ENCODE data around the gene ICA1.

Gene ICA1

DNA sequence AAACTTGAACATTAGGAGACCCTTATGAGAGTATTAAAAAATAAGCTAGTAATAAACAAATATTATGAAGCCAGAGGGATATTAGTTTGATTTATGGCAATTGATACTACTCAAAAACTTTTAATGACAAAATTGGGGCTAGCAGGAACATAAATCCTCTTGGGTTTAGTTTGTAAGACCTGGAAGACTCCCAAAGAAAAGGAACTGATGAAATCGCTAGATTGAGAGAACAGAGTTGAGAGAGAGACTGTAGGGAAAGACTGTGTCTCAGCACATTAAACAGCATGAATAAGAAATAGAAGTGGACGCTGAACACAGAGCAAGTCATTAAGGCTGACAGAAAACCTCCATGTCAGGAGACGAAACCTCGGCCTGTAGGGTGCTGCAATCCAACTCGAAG lies 56.4 kb downstream of the ICA1 start:
- TF ChIP-seq, protein P1, sequence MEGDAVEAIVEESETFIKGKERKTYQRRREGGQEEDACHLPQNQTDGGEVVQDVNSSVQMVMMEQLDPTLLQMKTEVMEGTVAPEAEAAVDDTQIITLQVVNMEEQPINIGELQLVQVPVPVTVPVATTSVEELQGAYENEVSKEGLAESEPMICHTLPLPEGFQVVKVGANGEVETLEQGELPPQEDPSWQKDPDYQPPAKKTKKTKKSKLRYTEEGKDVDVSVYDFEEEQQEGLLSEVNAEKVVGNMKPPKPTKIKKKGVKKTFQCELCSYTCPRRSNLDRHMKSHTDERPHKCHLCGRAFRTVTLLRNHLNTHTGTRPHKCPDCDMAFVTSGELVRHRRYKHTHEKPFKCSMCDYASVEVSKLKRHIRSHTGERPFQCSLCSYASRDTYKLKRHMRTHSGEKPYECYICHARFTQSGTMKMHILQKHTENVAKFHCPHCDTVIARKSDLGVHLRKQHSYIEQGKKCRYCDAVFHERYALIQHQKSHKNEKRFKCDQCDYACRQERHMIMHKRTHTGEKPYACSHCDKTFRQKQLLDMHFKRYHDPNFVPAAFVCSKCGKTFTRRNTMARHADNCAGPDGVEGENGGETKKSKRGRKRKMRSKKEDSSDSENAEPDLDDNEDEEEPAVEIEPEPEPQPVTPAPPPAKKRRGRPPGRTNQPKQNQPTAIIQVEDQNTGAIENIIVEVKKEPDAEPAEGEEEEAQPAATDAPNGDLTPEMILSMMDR (IDR thresholded peaks at IDR 0.05; ENCODE audit: low read depth, low read length) = no peak
- no peak for DNase-seq (ENCODE audit: low read depth, low spot score)
- in situ Hi-C loops (cut with HindIII; ENCODE audit: low sequenced_read_pairs) = no loop called here
- no peak overlapping the region for H3K4me3 ChIP-seq (ENCODE audit: low read depth, low read length)

DNA sequence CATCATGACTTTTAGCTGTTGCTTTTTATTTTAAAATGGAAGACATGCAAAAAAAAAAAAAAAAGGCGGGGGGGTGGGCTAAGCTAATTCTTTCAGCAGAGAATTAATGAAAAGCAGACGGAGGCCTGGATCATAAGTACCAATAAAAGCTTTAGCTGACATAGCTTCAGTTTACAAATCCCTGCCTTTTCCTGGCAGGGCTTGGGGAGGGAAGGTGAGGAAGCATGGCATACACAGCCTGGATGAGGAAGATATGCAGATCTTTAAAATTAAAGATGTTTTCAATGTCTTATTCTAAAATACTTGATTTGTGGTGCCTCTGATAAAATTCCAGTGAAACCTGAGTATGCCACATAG lies 57.0 kb downstream of the ICA1 start:
- no peak for DNase-seq (ENCODE audit: low read depth, low spot score)
- H3K4me3 ChIP-seq (ENCODE audit: low read depth, low read length) = no peak overlapping the region
- in situ Hi-C loops (cut with HindIII; ENCODE audit: low sequenced_read_pairs) = no loop called here
- TF ChIP-seq, protein P1 (IDR thresholded peaks at IDR 0.05; ENCODE audit: low read depth, low read length) = no peak

DNA sequence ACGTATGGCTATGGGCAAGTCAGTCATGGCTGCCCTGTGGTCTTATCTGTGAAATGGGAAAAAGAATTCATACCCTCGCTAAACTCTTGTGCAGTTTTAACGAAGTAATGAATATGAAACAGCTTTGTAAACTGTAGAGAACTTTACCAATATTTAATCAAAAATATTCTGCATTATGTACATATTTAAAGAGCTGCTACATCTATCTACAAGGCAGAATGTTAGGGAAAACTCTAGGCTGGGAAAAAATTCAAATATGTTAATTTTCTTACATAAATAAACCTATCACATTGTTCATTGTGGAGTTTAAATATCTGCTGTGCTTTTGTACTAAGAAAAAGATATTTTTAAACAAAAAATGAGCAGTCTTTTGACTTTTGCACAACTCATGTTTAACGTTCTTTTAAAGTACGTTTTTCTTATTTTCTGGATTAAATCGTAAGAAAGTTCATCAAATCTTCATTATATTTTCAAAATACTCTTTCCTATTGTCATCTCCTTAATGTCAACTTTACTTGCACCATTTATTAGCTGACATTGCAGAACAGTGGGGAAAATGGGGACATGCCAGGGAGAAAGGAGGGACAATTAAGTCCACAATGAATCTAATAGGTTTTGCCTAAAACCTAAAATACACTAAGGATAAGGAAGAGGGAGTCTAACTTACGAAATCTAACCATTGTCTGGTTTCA lies 57.5 kb downstream of the ICA1 start:
- in situ Hi-C loops (cut with HindIII; ENCODE audit: low sequenced_read_pairs) = no loop called here
- no peak for DNase-seq (ENCODE audit: low read depth, low spot score)
- TF ChIP-seq, protein P1 (IDR thresholded peaks at IDR 0.05; ENCODE audit: low read depth, low read length) = no peak
- H3K4me3 ChIP-seq (ENCODE audit: low read depth, low read length) = no peak overlapping the region

DNA sequence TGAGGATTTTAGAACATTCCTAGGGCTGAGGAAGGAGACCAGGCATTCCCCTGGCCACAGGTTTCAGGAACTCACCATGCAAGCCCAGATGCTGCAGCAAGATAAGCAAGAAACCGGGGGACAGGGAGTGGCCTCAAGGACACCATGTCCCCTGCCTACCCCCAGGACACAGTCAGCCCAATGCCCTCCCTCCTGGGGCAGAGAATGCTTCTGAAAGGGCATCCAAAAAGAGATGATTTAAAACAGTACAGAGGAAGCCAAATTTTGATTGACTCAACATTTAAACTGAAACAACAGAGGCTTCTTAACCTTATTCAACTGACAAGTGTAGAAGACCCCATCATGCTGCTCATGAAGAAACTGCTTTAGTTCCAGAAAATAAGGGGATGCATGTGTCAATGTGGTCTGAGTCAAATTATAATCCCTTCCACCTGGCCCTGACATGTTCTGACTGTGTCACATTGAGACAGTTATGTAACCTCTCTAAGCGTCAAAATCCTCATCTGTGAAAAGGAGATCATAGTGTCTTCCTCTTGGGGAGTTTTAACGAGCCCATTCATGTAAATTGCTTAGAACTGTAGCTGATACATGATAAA lies 60.0 kb downstream of the ICA1 start:
- no peak for DNase-seq (ENCODE audit: low read depth, low spot score)
- no peak overlapping the region for H3K4me3 ChIP-seq (ENCODE audit: low read depth, low read length)
- TF ChIP-seq, protein P1 (IDR thresholded peaks at IDR 0.05; ENCODE audit: low read depth, low read length) = no peak
- in situ Hi-C loops (cut with HindIII; ENCODE audit: low sequenced_read_pairs) = no loop called here

DNA sequence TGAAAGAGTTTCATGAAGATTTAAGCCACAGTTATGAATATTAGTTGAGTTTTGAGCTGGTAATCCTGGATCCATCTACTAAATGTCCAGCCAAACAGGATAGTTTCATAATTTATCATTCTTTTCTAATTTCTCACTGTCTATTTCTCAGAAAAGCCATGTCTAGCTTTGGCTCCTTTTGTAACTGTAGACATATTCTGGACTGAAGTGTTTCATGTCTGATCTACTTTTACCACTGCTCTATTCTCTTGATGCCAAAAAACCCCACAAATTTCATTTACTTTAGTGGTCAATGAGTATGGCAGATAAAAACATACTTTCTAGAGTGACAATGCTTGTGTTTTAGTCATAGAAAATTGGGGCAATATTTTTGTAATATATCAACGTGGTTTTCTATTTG lies 61.2 kb downstream of the ICA1 start:
- H3K4me3 ChIP-seq (ENCODE audit: low read depth, low read length) = no peak overlapping the region
- in situ Hi-C loops (cut with HindIII; ENCODE audit: low sequenced_read_pairs) = no loop called here
- DNase-seq (ENCODE audit: low read depth, low spot score) = no peak
- TF ChIP-seq, protein P1 (IDR thresholded peaks at IDR 0.05; ENCODE audit: low read depth, low read length) = no peak

DNA sequence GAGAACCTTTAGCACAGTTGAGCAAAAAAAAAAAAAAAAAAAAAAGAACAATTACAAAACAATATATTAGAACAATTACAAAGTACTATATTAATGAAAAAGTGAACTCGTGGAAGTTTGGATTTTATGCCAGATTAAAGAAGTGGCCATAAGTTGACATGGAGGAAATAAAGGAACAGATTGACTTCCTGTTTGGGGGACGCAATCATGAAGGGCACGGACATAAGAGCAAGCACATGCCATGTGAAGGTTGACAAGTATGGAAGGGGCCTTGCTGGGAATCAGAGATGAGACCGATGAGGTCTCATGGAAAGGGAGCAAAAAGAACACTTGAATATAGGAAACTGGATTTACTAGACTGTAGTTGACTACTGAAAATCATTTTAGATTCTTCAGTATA lies 61.7 kb downstream of the ICA1 start:
- no peak for DNase-seq (ENCODE audit: low read depth, low spot score)
- TF ChIP-seq, protein P1 (IDR thresholded peaks at IDR 0.05; ENCODE audit: low read depth, low read length) = no peak
- H3K4me3 ChIP-seq (ENCODE audit: low read depth, low read length) = no peak overlapping the region
- in situ Hi-C loops (cut with HindIII; ENCODE audit: low sequenced_read_pairs) = no loop called here

Measured in astrocyte of the spinal cord (primary cell).